Measurements from ENCODE around the gene LBH.

LBH gene

DNA sequence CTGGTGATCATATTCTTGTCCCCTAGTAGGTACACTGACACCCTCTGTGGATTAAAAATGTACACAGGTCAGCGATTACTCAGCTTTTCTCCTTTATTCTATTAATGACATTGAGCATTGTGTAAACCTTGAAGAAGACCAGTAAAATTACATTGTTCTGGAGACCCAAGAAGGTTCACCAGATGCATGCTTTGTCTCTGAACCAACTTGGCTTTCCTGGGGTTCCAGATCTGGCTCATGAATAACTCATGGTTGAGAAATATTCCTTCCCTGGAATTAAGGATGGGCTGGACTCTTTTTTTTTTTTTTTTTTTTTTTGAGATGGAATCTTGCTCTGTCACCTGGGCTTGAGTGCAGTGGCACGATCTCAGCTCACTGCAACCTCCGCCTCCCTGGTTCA is 11.9 kb downstream of the LBH start:
- no peak for TF ChIP-seq ZFX (IDR thresholded peaks at IDR 0.05; ENCODE audit: borderline replicate concordance)
- TF ChIP-seq, protein P1, sequence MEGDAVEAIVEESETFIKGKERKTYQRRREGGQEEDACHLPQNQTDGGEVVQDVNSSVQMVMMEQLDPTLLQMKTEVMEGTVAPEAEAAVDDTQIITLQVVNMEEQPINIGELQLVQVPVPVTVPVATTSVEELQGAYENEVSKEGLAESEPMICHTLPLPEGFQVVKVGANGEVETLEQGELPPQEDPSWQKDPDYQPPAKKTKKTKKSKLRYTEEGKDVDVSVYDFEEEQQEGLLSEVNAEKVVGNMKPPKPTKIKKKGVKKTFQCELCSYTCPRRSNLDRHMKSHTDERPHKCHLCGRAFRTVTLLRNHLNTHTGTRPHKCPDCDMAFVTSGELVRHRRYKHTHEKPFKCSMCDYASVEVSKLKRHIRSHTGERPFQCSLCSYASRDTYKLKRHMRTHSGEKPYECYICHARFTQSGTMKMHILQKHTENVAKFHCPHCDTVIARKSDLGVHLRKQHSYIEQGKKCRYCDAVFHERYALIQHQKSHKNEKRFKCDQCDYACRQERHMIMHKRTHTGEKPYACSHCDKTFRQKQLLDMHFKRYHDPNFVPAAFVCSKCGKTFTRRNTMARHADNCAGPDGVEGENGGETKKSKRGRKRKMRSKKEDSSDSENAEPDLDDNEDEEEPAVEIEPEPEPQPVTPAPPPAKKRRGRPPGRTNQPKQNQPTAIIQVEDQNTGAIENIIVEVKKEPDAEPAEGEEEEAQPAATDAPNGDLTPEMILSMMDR (IDR thresholded peaks at IDR 0.05): no peak
- no peak overlapping the region for H3K27ac ChIP-seq

DNA sequence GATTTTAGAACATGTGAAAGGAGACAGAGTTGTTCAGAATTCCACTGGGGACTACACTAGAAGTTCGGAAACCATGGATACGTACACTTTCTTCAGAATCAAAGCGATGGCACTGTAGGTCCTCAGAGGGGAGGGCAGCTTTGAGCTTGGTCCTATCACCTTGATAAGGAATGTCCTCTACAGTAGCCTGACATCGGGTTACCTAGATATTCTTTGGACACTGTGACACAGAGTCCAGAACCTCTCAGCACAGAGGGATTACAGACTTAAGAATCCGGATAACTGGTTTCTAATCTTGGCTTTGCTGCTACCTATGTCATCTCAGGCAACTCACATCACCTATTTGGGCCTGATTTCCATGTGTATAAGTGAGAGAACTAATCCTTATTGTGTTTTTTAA is 14.0 kb downstream of the LBH start:
- no peak for TF ChIP-seq ZFX (IDR thresholded peaks at IDR 0.05; ENCODE audit: borderline replicate concordance)
- TF ChIP-seq, protein P1 (IDR thresholded peaks at IDR 0.05): no peak
- H3K27ac ChIP-seq: no peak overlapping the region

GRCh38 chr2:30248791-30249190 is 17.5 kb downstream of the LBH start:
- H3K27ac ChIP-seq: no peak overlapping the region
- TF ChIP-seq, protein P1 (IDR thresholded peaks at IDR 0.05): no peak
- no peak for TF ChIP-seq ZFX (IDR thresholded peaks at IDR 0.05; ENCODE audit: borderline replicate concordance)

DNA sequence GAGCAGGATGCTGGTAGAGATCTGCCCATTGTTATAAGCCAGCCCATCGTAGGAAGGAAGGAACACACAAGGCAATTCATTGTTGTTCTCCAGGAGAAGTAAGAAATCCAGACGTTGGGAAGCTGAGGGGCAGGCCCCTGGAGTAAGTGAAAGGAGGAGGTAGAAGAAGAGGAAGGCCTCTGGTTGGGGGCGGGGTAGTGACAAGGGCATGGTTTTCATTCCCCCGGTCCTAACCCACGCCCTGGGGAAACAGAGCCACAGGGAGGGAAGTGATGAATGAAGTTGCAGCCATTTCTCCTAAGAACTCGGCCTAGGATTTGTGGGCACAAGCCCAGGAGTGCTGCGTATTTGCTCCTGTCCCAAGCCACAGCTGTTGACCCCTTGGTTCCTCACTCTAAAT is 18.0 kb downstream of the LBH start:
- no peak overlapping the region for H3K27ac ChIP-seq
- TF ChIP-seq ZFX (IDR thresholded peaks at IDR 0.05; ENCODE audit: borderline replicate concordance): no peak
- TF ChIP-seq, protein P1 (IDR thresholded peaks at IDR 0.05): no peak

DNA sequence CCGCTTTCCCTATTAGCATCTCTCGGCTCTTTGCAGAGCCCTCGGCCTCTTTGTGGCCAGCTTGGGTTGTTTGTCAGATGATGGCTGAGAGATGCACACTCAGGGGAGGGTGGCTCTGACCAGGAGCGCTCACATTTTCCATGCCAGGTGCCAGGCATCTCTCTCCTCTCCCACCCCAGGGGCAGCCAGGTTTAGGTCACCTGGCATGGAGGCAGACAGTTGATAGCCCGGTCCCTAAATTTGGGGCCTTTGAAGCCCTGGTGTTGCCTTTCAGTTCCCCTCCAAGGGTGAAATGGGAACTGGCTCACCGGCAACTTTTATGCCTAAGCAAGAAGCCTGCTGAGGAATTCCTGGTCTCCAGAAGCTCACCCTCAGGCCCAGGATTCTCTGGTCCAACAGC is 19.1 kb downstream of the LBH start:
- no peak overlapping the region for H3K27ac ChIP-seq
- TF ChIP-seq, protein P1 (IDR thresholded peaks at IDR 0.05): no peak
- no peak for TF ChIP-seq ZFX (IDR thresholded peaks at IDR 0.05; ENCODE audit: borderline replicate concordance)

GRCh38 chr2:30252723-30253701 is 21.7 kb downstream of the LBH start:
- H3K27ac ChIP-seq: no peak overlapping the region
- TF ChIP-seq ZFX (IDR thresholded peaks at IDR 0.05; ENCODE audit: borderline replicate concordance): no peak
- TF ChIP-seq, protein P1 (IDR thresholded peaks at IDR 0.05): no peak

Data from 22Rv1 (cell line).